Suprapubic skin (tissue), 4 donors: Measurements from ENCODE around the gene CPHXL. TPM values are rescaled to one million over a fixed set of nuclear protein-coding genes. Genes with fewer than 3 reads are reported as not detected.

ENCODE experiments used
- DNase-seq, 2 donors: peaks; one replicate each; pipeline ENCODE4 v3.0.0-alpha.2; 2019; ENCODE audit warnings: low spot score in 2 of 2
- H3K27ac ChIP-seq: fragments of 200-600 bp; sonication (generic); one replicate; pipeline ENCODE4 v1.5.1; 2019
- H3K27me3 ChIP-seq: fragments of 200-600 bp; sonication (generic); one replicate; pipeline ENCODE4 v1.5.1; 2019
- H3K36me3 ChIP-seq: fragments of 200-600 bp; sonication (generic); one replicate; pipeline ENCODE4 v1.5.1; 2019
- H3K4me1 ChIP-seq: fragments of 200-600 bp; sonication (generic); one replicate; pipeline ENCODE4 v1.5.1; 2019
- H3K4me3 ChIP-seq: fragments of 200-600 bp; sonication (generic); one replicate; pipeline ENCODE4 v1.5.1; 2019; ENCODE audit warnings: mild to moderate bottlenecking
- H3K9me3 ChIP-seq: fragments of 200-600 bp; sonication (generic); one replicate; pipeline ENCODE4 v1.5.1; 2019
- EP300 ChIP-seq: sonication (generic); formaldehyde crosslinking; IDR thresholded peaks from one replicate; pipeline ENCODE4 v1.6.1; 2017; ENCODE audit warnings: antibody characterized with exemption
- POLR2A ChIP-seq, 2 donors: fragments of 450-650 bp; IDR thresholded peaks; one replicate each; pipeline ENCODE4 v1.6.1; 2017; ENCODE audit warnings: antibody characterized with exemption in 2 of 2, mild to moderate bottlenecking in 2 of 2, moderate library complexity in 2 of 2
- POLR2AphosphoS5 ChIP-seq, 3 donors: sonication (generic); formaldehyde crosslinking; IDR thresholded peaks; one replicate each; pipeline ENCODE4 v1.6.1; 2017; ENCODE audit warnings: antibody characterized with exemption in 3 of 3
- WGBS: methylation state at CpG from one replicate; pipeline ENCODE4 v1.1.5; 2018; 5-methylcytosine and 5-hydroxymethylcytosine counted together
- total RNA-seq, 4 donors: library from RNA; depleted of rRNA; stranded (reverse); fragments of >200 nt; gene quantifications; one replicate each; pipeline ENCODE4 v1.1.0, GENCODE V29; 2016
- TF ChIP-seq, protein P1 (sequence below), 2 donors: fragments of 200-600 bp in 1 of 2; fragments of 450-650 bp in 1 of 2; sonication (generic) in 1 of 2; IDR thresholded peaks; one replicate each; pipeline ENCODE4 v1.5.1; 2016 to 2019; ENCODE audit warnings: antibody characterized with exemption in 2 of 2, mild to moderate bottlenecking in 1 of 2, moderate library complexity in 1 of 2

The CPHXL gene
- total RNA-seq, 4 donors from 2014 or later, result not detected

DNA sequence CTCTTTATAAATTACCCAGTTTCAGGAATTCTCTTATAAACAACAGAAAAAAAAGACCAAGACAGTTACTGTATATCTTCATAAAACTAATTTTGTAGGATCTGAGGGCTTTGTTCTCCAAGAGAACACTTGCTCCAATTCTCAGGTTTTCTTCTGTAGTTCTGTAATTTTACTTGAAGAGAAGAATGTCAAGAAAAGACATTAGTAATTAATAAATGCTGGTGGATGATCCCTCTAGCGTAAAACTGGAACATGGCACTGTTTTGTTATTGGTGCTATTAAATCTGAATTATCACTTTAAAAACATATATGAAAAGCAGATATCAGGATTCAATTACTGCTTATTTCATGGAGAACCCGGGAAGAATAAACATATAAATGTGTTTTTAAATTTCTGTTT is 36.5 kb upstream of the CPHXL start:
- no peaks in the 10 kb centered on the region for H3K27me3 ChIP-seq
- no peaks in the 10 kb centered on the region for H3K4me1 ChIP-seq
- no peak overlapping the region for H3K4me3 ChIP-seq
- 74% methylated on average over 2 of the region's 2 CpGs for WGBS
- TF ChIP-seq POLR2AphosphoS5 (IDR thresholded peaks at IDR 0.05), result no peak
- no peaks in the 10 kb centered on the region for H3K36me3 ChIP-seq
- H3K9me3 ChIP-seq, result no peaks in the 10 kb centered on the region
- H3K27ac ChIP-seq, result no peak overlapping the region
- DNase-seq, result no peak

DNA sequence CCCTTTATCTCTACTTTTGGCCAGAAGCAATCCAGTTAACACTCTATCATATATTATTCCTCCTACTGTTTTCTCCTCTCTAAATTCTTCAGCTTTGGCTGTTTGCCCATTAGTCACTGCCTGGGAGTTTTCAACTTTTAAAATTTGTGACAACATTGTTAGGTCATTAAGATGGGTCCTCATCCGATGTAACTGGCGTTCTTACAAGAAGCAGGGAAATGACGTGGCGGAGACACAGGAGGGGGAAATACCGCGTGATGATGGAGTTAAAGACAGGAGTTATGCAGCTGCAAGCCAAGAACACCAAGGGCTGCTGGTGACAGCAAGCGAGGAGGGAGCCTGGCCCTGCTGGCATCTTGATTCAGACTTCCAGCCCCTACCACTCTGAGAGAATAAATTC is 34.8 kb upstream of the CPHXL start:
- H3K36me3 ChIP-seq, result no peaks in the 10 kb centered on the region
- 74% methylated on average over 7 of the region's 7 CpGs for WGBS
- TF ChIP-seq, protein P1, sequence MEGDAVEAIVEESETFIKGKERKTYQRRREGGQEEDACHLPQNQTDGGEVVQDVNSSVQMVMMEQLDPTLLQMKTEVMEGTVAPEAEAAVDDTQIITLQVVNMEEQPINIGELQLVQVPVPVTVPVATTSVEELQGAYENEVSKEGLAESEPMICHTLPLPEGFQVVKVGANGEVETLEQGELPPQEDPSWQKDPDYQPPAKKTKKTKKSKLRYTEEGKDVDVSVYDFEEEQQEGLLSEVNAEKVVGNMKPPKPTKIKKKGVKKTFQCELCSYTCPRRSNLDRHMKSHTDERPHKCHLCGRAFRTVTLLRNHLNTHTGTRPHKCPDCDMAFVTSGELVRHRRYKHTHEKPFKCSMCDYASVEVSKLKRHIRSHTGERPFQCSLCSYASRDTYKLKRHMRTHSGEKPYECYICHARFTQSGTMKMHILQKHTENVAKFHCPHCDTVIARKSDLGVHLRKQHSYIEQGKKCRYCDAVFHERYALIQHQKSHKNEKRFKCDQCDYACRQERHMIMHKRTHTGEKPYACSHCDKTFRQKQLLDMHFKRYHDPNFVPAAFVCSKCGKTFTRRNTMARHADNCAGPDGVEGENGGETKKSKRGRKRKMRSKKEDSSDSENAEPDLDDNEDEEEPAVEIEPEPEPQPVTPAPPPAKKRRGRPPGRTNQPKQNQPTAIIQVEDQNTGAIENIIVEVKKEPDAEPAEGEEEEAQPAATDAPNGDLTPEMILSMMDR (IDR thresholded peaks at IDR 0.05), result no peak
- no peak for TF ChIP-seq POLR2A (IDR thresholded peaks at IDR 0.05)
- no peak for TF ChIP-seq POLR2AphosphoS5 (IDR thresholded peaks at IDR 0.05)
- TF ChIP-seq EP300, result no peak

DNA sequence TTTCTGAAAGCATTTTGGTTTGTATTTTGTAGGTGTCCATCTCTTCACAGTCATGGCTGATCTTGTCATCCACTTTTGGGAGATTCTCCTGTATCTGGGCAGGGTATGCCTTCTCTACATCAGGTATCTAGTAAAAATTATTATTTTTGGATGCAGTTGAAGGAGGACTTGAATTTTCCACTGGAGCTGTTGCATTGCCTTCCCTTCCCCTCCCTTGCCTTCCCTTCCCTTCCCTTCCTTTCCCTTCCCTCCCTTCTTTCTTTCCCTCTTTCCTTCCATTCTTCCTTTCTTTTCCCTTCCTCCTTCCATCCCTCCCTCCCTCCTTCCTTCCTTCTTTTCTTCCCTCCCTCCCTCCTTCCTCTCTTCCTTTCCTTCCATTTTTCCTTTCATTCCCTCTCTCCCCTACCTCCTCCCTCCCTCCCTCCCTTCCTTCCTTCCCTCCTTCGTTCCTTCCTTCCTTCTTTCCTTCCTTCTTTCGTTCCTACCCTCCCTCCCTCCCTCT is 33.8 kb upstream of the CPHXL start:
- TF ChIP-seq POLR2A (IDR thresholded peaks at IDR 0.05), result no peak
- TF ChIP-seq, protein P1 (IDR thresholded peaks at IDR 0.05), result no peak
- Histone ChIP-seq H3K27ac (no peak overlapping the region), H3K36me3 (no peaks in the 10 kb centered on the region), H3K9me3 (no peaks in the 10 kb centered on the region), H3K4me1 (no peaks in the 10 kb centered on the region), H3K4me3 (no peak overlapping the region), H3K27me3 (no peaks in the 10 kb centered on the region)
- 37% methylated on average over 2 of the region's 2 CpGs for WGBS
- no peak for DNase-seq

More for the DNA sequence above, 34.8 kb upstream of the CPHXL start:
- H3K27ac ChIP-seq, result no peak overlapping the region
- no peaks in the 10 kb centered on the region for H3K4me1 ChIP-seq
- no peak overlapping the region for H3K4me3 ChIP-seq
- no peak for DNase-seq
- H3K9me3 ChIP-seq, result no peaks in the 10 kb centered on the region
- H3K27me3 ChIP-seq, result no peaks in the 10 kb centered on the region

DNA sequence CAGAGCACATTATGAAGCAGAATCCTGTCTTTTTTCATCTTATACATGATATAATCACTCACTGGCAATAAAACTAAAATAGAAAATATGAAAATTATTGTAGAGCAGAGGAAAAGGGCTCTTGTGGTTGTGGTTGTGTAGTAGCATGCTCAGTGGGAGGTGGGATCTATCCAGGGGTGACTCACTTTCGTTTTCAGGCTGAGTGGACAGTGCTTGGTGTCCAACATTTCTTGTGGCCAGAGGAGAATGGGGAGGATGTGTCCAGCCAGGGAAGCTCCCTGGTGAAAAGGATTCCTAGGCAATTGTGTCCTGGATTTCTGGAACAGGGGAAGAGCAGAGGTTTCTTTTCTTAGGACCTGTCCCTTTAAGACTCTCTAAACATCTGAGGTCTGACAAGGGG is 31.9 kb upstream of the CPHXL start:
- Histone ChIP-seq H3K4me3 (no peak overlapping the region), H3K27ac (no peak overlapping the region)
- WGBS, result 55% methylated on average over 1 of the region's 1 CpG

DNA sequence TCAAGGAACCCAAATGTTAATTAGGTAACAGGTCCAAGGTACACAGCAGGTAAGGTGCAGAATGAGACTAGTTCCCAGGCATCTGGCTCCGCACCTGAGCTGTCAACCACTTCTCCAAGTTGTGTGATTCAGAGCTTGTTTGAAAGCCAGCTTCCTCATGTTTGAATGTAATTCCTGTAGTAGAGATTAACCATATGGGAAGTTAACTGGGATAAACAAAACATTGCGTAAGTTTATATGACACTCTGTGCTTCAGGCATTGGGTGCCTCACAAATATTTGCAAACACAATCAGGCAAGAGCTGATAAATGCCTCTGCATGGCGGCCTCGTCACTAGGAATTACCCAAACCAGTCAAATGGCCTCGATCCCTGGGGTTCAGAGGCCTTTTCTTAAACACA is 27.9 kb upstream of the CPHXL start:
- no peak overlapping the region for H3K4me3 ChIP-seq
- WGBS, result 56% methylated on average over 5 of the region's 5 CpGs
- no peak overlapping the region for H3K27ac ChIP-seq
- TF ChIP-seq, protein P1 (IDR thresholded peaks at IDR 0.05), result no peak
- TF ChIP-seq EP300 (no peak), POLR2A (IDR thresholded peaks at IDR 0.05) (no peak), POLR2AphosphoS5 (IDR thresholded peaks at IDR 0.05) (no peak)
- DNase-seq, result no peak
- no peaks in the 10 kb centered on the region for H3K4me1 ChIP-seq
- H3K9me3 ChIP-seq, result no peaks in the 10 kb centered on the region
- H3K27me3 ChIP-seq, result no peaks in the 10 kb centered on the region
- no peaks in the 10 kb centered on the region for H3K36me3 ChIP-seq

More for the DNA sequence above, 31.9 kb upstream of the CPHXL start:
- Histone ChIP-seq H3K9me3 (no peaks in the 10 kb centered on the region), H3K36me3 (no peaks in the 10 kb centered on the region), H3K4me1 (no peaks in the 10 kb centered on the region), H3K27me3 (no peaks in the 10 kb centered on the region)
- no peak for DNase-seq
- TF ChIP-seq POLR2AphosphoS5 (IDR thresholded peaks at IDR 0.05) (no peak), EP300 (no peak), POLR2A (IDR thresholded peaks at IDR 0.05) (no peak)
- TF ChIP-seq, protein P1 (IDR thresholded peaks at IDR 0.05), result no peak

DNA sequence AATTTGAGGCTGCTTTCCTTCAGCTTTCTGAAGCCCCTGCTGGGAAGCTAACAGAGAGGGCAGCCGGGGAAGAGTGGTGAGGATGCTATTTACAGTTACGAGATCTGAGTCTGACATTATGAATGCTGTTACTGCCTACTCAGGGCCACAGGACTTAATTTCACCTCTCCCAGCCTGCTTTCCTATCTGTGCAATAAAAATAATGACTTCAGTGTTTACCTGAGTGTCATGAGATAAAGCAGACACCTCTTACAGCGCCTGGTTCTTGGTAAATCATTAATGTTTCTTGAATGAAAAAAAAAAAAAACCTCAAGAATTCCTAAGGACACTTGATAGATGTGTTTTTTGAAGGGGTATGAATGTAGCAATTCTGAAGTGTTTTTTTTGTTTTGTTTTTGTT is 24.2 kb upstream of the CPHXL start:
- Histone ChIP-seq H3K4me3 (no peak overlapping the region), H3K9me3 (no peaks in the 10 kb centered on the region), H3K27me3 (no peaks in the 10 kb centered on the region), H3K27ac (no peak overlapping the region), H3K36me3 (no peaks in the 10 kb centered on the region), H3K4me1 (no peaks in the 10 kb centered on the region)
- DNase-seq, result no peak
- 78% methylated on average over 3 of the region's 3 CpGs for WGBS
- TF ChIP-seq POLR2A (IDR thresholded peaks at IDR 0.05) (no peak), POLR2AphosphoS5 (IDR thresholded peaks at IDR 0.05) (no peak), EP300 (no peak)
- TF ChIP-seq, protein P1 (IDR thresholded peaks at IDR 0.05), result no peak
